Lung microvascular endothelial cell (primary cell): Measurements from ENCODE around the gene TECR. TPM values are rescaled to one million over a fixed set of nuclear protein-coding genes. Genes with fewer than 3 reads are reported as not detected.
A peak's percentile ranks its signal among the peaks of the same experiment; 100 is the strongest.

Source experiments
- DNase-seq, 2 donors: peaks; one replicate each; pipeline versions ENCODE4 v3.0.0 to v3.0.0-alpha.2; 2010; ENCODE audit warnings: low read depth in 2 of 2
- total RNA-seq: library from RNA; depleted of rRNA; stranded (reverse); fragments of >200 nt; gene quantifications from 2 replicates; pipeline ENCODE4 v1.2.1, GENCODE V29; 2014

TECR gene
- total RNA-seq, 1 donor from 2014 or later = 24.4 TPM

- DNase-seq = peak; percentile 49 to 76
Observed at GRCh38 chr19:14507704-14508542, 21.5 kb upstream of the TECR start.

GRCh38 chr19:14510311-14511228 lies 18.8 kb upstream of the TECR start:
- DNase-seq = peak in 1 of 2 donors; percentile 54

- no peak for DNase-seq
Observed at GRCh38 chr19:14511229-14511593, 18.2 kb upstream of the TECR start.

GRCh38 chr19:14512406-14512961 lies 16.9 kb upstream of the TECR start:
- no peak for DNase-seq

GRCh38 chr19:14514215-14514863 lies 15.1 kb upstream of the TECR start:
- no peak for DNase-seq

GRCh38 chr19:14515501-14516047 lies 13.8 kb upstream of the TECR start:
- no peak for DNase-seq

- DNase-seq = no peak
Observed at GRCh38 chr19:14516048-14516534, 13.3 kb upstream of the TECR start.

GRCh38 chr19:14516746-14517438 lies 12.5 kb upstream of the TECR start:
- no peak for DNase-seq

GRCh38 chr19:14517446-14517839 lies 12.0 kb upstream of the TECR start:
- DNase-seq = peak; percentile 31 to 44

GRCh38 chr19:14517840-14518505 lies 11.4 kb upstream of the TECR start, which contains the start of gene DNAJB1:
TSS of gene DNAJB1 (minus strand) at chr19:14518397. CDS start at chr19:14518349, 48 bp downstream.
- DNase-seq = peak; percentile 80 to 81

GRCh38 chr19:14519245-14519859 lies 10.0 kb upstream of the TECR start:
- no peak for DNase-seq

- DNase-seq = peak; percentile 80 to 87
Observed at GRCh38 chr19:14519860-14520407, 9.5 kb upstream of the TECR start.

GRCh38 chr19:14520543-14520942 lies 8.9 kb upstream of the TECR start:
- no peak for DNase-seq

GRCh38 chr19:14525729-14526128 lies 3.7 kb upstream of the TECR start:
- DNase-seq = no peak

GRCh38 chr19:14526423-14526822 lies 3.0 kb upstream of the TECR start:
- DNase-seq = no peak

GRCh38 chr19:14528419-14529253 lies 758 bp upstream of the TECR start:
- no peak for DNase-seq

GRCh38 chr19:14530005-14530348 lies 583 bp downstream of the TECR start:
- DNase-seq = no peak

- DNase-seq = no peak
Observed at GRCh38 chr19:14530506-14530905, 1.1 kb downstream of the TECR start.
